ELF-1 (cell line): ENCODE data around the gene PHTF2.

Experiments
- DNase-seq: peaks from one replicate; pipeline ENCODE4 v3.0.0-alpha.2; 2016; ENCODE audit warnings: low read depth, low spot score

PHTF2 gene

DNA sequence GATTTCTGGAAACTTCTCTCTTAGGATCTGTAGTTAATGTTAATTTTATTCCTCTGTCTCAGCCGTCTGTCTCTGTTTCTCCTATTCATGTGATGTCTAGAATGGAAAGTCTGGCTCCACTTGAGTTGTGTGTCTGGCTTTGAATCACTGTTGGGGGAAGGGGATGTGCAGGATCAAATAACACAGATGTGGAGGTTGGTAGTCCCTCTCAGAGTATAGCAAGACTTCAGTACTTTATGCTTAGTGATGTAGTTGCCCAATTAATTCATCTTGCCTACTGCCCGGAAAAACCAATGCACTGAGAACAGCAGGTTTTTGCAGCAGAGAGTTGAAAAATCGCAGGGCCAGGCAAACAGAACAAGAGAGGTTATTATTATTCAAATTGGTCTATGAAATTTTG lies 79.2 kb downstream of the PHTF2 start:
- no peak for DNase-seq

DNA sequence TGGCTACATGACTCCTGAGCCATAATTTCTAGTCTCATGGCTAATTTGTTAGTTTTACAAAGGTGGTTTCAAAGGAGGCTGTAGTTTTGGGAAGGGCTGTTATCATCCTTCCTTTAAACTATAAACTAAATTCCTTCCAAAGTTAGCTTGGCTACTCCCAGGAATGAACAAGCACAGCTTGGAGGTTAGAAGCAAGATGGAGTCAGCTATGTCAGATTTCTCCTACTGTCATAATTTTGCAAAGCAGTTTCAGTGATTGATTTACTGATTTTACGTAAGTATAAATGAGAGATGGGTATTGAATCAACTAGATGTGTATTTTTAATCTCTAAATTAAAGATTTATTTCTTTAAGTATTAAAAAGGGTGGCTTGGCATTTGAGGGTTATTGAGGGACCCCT lies 79.9 kb downstream of the PHTF2 start:
- no peak for DNase-seq

DNA sequence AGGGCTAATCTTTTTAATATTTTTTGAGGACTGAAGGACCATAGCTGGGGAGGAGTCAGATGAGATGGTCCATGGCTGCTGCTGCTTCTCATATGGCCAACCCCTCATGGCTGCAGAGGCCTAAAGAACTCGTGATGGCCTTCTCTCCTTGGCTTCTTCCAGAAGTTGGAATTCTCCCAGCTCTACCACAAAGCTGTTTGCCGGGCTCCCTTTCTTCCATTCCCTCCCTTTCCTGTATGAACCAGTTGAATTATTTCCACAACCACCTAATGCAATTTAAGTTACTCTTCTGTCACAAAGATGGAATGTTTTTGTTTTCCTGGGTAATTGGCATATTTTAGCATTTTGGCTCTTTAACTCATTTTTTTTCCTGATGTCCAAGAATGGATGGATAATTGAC lies 80.7 kb downstream of the PHTF2 start:
- DNase-seq = no peak

DNA sequence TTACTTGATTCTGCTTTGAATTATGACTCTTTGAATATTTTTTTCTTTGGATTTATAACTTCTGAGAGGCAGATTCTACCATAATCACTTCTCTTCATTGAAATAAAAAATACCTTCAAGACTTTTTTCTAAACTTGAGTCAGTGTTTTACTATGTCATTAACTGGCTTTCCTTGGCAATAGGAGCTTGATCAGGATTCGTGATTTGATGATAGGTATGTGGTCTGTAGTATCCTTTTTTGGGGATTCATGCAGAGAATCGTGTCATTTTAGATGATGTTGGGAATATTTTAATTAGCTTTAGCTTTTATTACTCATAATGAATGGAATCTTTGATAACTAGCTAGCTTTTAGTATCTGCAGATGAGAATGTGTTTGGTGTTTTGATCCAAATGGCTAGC lies 83.3 kb downstream of the PHTF2 start:
- DNase-seq = no peak

DNA sequence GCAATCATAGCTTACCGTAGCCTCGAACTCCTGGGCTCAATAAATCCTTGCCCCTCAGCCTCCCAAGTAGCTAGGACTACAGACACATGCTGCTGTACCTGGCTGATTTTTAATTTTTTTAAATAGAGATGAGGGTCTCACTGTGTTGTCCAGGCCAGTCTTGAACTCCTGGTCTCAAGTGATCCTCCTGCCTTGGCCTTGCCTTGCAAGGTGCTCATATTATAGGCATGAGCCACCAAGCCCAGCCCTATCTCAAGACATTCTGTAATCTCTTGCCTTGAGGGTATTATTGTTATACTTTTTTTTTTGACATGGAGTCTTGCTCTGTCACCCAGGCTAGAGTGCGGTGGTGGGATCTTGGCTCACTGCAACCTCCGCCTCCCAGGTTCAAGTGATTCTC lies 86.6 kb downstream of the PHTF2 start:
- DNase-seq = no peak

DNA sequence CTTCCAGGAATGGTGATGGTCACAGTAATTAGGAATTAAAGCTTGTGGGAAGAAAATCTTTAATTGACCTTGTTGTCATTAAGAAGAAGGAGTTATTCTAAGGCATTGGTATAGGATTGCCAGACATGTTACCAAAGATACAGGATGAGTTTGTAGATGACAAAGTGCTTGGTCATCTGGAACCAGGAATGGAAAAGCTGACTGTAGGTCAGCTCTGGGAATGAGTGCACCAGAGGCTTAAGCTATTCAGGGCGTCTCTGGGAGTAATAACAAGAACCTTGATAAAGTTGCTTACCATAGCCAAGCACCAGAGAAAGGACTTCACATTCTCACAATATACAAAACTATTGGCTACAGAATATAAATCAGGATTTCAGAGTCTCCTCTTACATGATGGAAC lies 89.0 kb downstream of the PHTF2 start:
- DNase-seq = no peak

DNA sequence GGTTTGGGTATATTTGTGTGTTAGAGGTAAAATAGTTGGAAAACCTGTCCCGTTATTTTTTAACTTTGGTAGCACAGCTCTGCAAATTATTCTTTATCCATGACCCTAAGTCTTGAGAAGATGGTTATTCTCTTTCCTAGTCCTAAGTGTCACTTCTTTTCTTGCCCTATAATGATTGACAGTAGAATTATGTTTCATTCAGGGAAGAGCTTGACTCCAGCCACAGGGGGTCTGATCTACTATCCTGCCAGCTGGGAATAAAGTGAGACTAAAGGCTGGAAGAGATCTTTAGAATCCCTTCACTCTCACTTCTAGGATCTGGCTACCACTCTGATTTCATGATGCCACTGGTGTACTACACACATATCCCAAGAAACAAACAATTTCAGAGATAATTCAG lies 90.4 kb downstream of the PHTF2 start:
- no peak for DNase-seq

DNA sequence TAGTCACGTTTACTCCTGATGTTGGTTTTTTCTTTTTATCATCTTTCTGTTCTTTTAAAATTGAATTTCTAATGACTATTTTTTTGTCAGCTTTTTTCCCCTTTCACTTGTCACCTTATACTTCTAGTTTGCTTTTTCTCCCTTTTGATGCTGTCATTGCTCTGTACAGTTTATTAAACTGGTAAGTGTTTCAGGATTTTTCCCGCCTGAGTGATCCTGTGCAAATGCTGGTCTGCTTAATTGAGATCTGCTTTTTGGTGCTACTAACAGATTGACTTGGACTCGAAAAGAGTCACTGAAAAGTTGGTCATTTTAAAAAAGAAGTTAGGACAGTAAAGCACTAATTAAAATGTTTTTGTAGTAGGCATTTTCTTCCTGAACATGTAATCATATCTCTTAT lies 95.2 kb downstream of the PHTF2 start:
- DNase-seq = no peak

DNA sequence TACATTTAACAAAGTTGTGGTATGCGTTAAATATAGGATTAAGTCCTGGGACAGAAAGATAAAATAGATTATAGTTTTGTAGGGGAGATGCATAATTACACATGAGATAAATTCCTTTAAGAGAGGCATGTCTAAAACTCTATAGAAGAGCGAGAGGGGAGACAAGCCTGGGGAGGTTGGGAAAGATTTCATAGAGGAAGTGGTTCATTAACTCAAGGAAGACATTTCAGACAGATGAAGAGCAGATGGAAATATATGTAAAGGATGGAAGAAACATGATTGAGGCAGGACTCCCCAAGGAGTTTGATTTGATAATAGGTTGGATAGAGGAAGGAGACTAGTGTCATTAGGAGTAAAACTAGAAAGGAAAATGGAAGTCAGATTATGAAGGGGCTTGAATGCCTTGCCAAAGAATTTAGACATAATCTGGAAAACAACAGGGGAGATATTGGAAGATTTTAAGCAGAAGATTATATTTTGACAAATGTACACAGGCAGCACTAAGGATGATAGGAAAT lies 96.1 kb downstream of the PHTF2 start:
- DNase-seq = no peak

DNA sequence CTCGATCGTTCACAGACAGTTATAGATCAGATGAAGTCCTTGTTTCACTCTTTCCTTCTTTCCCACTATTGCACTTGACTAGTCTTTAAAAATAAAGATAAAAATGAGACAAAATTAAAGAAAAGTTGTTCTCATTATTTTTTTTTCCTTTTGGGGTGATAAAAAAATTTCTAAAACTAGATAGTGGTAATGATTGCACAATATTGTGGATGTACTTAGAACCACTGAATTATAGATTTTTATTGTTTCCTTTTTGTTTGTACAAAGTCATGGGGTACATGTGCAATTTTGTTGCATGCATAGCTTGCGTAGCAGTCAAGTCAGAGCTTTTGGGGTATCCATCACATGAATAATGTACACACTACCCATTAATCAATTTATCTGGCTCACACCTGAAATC lies 97.3 kb downstream of the PHTF2 start:
- DNase-seq = no peak

DNA sequence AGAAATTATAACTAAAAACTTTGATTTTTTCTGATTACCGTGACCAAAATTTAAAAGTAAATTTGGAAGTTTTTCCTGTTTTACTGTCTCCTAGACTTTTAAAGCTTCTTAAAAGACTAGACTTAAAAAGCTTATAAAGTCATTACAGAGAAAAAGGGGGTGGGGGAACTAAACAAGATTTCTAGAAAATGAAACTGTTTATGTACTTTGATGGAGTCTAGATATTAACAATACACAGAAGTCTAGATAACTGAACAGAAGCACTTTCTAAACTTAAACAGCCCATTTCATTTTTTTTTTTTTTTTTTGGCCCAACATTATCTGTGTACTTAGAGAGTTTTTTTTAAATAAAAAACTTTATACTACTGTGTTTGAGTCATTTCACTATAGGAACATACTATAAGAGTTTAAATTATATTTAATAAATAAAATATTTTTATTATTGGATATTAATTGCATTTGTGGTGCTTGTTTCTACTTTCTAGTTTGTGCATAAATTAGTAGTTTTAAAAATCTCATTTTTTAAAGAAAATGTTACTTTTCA lies 98.5 kb downstream of the PHTF2 start:
- DNase-seq = no peak

DNA sequence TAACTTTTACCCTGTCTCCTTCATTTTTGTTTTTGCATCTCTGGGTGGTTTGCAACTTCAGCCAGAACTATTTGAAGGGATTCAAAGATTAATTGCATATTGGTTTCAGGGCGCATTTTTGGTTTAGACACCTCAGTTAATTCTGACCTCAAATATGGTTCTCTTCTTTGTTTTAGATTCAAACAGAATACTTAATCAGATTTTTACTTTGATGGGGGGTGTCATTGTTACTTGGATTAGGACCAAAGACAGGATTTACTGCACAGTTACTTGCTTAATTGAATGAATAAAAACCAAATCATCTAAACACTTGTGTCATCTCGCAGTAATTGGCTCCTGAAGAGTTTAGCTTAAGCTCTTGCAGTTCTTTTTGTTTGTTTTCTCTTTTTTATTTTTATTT lies 100.9 kb downstream of the PHTF2 start:
- no peak for DNase-seq

DNA sequence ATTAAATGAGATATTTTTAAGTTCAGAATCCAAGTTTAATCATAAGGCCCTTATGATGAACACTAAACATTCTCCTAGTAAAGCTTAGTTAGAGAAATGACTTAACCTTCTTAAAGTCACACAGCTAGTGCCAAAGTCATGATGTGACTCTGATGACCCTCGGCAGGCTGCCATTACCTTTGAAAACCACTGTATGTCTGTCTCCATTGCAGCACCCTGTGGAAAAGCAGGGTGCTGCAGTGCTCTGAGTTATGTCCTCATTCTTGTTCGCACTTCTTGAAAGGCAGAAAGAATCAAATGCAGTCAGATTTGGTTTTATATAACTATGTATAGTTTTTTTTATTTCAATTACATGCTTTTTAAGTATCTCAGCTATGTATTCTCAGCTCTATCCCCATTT lies 105.0 kb downstream of the PHTF2 start:
- no peak for DNase-seq

DNA sequence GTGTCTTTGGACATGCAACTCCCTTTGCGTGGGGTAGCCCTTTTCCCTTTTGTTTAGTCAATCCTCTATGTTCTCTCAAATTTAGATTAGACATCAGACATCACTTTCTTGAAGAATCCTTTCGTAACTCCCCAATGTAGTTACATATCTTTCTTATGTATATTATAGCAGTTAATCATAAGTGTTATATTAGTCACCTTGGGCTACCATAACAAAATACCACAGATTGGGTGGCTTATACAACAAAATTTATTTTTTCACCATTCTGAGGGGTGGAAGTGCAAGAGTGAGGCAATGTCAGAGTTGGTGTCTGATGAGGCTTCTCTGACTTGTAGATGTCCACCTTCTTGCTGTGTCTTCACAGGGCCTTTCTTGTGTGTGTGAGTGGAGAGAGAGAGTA lies 105.7 kb downstream of the PHTF2 start:
- DNase-seq = no peak

DNA sequence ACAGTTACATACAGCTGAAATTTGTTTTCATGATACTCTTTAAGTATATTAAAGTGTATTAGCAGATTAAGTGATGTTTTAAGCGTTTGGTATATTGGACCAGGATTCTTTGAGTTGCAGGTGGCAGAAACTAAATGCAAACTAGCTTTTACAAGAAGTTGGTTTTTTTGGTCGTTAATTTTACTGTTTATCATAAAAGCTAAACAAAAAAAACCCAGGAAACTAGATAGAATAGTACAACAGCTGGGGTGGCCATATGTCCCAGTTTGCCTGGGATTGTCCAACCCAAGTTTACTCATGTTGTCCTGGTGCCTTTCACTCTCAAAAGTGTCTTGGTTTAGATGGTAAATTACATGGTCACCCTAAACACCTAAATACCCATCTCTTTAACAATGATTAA lies 108.7 kb downstream of the PHTF2 start:
- no peak for DNase-seq

DNA sequence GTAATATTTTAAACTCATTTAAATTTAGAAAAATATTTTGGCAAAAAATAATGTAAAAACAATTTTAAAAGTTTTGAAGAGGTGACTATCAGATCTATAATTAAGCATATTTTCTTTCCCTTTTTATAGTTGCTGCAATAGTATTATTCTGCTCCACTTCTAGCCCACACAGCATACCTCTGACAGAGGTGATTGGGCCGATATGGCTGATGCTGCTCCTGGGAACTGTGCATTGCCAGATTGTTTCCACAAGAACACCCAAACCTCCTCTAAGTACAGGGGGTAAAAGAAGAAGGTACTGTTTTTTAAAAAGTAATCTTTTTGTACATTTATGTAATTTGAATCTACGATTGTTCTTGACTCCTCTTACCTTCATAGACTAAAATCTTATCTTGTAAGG lies 110.1 kb downstream of the PHTF2 start:
- DNase-seq = no peak

DNA sequence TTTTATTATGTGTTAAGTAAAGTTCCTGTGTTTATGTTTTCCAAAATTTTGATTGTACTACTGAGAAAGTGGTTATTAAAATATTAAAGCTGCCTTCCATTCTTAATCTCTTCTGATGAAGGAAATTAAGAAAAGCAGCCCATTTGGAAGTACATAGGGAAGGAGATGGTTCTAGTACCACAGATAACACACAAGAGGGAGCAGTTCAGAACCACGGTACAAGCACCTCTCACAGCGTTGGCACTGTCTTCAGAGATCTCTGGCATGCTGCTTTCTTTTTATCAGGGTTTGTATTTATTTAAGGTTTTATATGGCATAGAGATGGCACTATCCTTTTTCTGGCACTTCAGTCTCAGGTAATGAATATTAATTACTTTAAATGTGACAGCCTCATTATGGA lies 111.6 kb downstream of the PHTF2 start:
- no peak for DNase-seq

DNA sequence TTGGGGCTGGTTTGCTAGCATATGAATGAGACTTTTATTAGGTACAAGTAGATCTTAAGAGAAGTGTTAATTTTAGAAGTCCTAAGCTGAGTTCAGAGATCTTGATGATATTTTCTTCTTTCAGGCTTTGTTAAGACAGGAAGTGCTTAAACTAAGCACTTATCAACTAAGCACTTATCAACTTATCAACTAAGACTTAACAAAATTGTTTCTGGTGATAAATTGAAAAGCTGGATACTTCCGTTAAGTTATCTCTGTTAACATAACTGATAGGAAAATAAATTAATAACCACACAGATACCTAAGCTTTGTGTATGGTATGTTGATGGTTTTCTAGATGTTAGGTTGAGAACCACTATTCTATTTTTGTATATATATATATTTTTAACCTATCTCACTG lies 113.7 kb downstream of the PHTF2 start:
- DNase-seq = no peak

DNA sequence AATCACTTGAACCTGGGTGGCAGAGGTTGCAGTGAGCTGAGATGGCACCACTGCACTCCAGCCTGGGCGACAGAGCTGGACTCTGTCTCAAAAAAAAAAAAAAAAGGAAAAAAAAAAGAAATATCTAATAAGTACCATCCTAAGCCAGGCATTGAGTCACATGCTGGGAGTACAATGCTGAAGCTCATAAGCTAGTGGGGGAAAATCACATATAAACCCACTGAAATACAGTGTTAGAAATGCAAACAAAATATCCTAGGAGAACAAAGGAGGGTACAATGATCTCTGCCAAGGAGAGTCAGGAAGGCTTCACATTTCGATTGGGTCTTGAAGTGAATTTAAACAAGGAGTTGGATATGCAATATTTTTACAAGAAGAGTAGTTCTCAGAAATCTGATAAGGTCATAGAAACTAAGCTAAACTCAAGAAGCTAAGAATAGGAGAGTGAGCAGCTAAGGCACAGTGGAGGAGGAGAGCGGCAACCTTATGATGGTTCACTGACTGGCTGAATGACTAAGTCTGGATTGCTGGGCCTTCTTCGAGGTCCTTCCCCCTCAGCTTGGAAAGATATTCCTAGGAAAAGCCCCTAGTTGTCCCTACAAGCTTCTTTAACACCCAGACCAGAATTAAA lies 115.5 kb downstream of the PHTF2 start:
- DNase-seq = no peak

DNA sequence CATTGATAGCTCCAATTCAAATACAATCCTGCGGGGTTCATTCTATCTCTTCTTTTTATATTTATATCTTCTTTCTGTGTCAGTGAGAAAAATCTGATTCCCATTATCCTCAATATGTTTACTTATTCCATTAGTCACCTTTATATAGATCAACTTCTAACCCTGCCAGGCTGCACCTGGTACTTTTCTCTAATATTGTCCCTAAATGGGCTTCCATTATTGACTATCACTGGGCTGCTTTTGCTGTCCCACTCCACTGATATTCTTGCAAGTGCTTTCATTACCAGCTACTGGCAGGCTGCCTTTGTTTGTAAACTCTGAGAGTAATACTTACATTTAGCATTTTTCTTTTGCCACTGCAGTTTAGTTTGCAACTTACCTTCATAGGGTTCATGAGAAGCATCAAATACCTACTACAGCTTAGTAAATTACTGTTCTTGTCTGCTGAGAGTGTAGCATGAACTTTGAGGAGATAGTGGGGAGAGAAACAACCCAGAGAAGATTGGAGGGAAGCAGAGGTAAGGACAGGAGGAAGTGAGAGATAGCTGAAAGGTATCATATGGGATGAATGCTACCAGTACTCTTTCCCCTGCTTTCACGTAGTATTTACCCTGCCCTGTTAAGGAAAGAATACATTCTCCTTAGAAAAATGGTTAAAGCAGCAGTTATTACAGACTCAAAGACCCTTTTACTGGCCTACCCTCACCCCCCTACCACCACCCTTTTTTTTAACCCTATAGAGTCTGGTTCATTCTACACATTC lies 119.1 kb downstream of the PHTF2 start:
- DNase-seq = no peak

DNA sequence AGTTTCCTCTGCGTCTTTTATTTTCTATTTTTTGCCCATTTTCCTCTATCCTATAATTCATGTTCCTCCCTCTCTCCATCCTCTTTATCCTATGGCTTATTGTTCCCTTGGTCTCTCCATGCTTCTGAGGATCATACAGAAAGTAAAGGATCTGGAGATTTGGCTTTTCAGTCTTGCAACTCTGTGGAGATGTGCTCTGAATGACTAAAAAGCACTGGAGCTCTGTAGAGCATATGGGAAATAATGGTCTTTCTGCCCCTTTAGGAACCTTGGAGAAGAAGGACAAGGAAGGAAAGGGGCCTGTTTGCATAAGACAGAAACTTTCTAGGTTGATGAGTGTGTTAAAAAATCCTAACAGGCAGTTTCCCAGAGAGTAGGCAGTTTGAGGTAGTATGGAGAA lies 120.1 kb downstream of the PHTF2 start:
- DNase-seq = no peak

DNA sequence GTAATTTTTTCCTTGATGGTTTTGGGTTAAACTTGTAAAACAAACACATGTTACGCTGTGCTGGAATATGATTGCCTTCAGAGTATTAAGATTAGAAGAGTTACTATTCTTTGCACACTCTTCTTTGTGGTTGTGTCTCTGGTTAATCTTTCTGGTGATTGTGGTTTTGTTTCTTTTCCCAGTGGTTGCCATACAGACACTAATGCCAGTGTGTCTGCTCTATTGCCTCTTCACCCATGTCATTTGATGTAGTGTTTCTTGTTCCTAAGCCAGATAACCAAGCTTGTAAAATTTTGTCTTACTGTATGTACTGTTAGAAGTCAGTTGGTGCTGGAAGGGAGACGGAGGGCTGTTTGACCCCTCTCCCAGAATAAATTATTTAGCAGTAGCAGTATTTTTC lies 124.8 kb downstream of the PHTF2 start:
- no peak for DNase-seq

DNA sequence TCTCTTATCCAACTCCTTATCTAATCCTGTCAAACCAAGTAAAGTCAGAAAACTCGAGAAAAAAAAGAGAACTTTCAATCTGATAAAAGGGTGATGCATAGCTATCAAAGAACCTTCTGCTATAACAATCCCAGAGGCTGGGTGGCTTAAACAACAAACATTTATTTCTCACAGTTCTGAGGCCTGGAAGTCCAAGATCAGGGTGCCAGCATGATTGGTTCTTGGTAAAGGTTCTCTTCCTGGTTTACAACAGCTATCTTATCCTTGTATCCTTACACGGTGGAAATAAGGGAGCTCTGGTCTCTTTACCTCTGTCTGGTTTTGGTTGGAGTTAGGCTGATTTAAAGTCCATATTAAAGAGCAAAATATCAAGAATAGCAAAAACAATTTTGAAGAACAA lies 131.9 kb downstream of the PHTF2 start:
- DNase-seq = no peak
